Hepatocyte (in vitro differentiated cells): ENCODE results near the gene KCNJ9.

ENCODE experiments used
- EZH2 ChIP-seq: fragments of 200-600 bp; sonication (generic); IDR thresholded peaks from 2 replicates; pipeline ENCODE4 v1.6.1; 2016; ENCODE audit warnings: antibody characterized with exemption, mild to moderate bottlenecking, borderline replicate concordance
- TF ChIP-seq, protein P1 (sequence below): fragments of 200-600 bp; sonication (generic); IDR thresholded peaks from 2 replicates; pipeline ENCODE4 v1.5.1; 2016; ENCODE audit warnings: antibody characterized with exemption, mild to moderate bottlenecking; ENCODE audit not compliant: poor library complexity

DNA sequence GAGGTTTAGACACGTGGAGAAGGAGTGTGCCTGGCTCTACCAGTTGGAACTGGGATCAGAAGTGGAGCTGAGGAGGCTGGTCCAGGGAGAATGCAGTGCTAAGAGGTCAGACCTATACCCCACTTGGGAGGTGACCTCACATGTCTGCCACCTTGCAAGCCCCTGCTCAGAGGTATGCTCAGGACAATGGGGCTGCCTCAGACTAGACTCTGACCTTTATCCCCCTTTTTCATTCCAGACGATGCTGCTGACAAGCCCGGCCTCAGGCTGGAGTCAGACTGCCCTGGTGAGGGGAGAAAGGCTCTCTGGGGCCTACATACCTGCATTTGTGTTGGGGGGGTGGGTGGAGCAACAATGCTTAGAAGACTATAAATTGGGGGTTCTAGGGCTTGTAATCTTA lies 16.6 kb upstream of the KCNJ9 start:
- TF ChIP-seq EZH2 = no peak
- TF ChIP-seq, protein P1, sequence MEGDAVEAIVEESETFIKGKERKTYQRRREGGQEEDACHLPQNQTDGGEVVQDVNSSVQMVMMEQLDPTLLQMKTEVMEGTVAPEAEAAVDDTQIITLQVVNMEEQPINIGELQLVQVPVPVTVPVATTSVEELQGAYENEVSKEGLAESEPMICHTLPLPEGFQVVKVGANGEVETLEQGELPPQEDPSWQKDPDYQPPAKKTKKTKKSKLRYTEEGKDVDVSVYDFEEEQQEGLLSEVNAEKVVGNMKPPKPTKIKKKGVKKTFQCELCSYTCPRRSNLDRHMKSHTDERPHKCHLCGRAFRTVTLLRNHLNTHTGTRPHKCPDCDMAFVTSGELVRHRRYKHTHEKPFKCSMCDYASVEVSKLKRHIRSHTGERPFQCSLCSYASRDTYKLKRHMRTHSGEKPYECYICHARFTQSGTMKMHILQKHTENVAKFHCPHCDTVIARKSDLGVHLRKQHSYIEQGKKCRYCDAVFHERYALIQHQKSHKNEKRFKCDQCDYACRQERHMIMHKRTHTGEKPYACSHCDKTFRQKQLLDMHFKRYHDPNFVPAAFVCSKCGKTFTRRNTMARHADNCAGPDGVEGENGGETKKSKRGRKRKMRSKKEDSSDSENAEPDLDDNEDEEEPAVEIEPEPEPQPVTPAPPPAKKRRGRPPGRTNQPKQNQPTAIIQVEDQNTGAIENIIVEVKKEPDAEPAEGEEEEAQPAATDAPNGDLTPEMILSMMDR = no peak
